ENCODE results near the gene MAP2K5. TPM values are rescaled to one million over a fixed set of nuclear protein-coding genes. Genes with fewer than 3 reads are reported as not detected.

Gene MAP2K5
- total and polyA plus RNA-seq, 4 donors: 3.8 to 6.4 (median 5.6) TPM

GRCh38 chr15:67744331-67745072 lies 202.0 kb downstream of the MAP2K5 start (continued):
- TF ChIP-seq CTCF (IDR thresholded peaks at IDR 0.05; ENCODE audit: low read depth, low read length, missing input control) (no peak), HNF4G (IDR thresholded peaks at IDR 0.05) (no peak), REST (IDR thresholded peaks at IDR 0.05) (no peak), SP1 (IDR thresholded peaks at IDR 0.05) (no peak)

- no peak overlapping the region for H3K4me3 ChIP-seq (ENCODE audit: low read depth in 1 of 3, low read length in 3 of 3)
- no peaks in the 10 kb centered on the region for H3K27me3 ChIP-seq (ENCODE audit: control insufficient read depth in 4 of 4, insufficient read depth in 4 of 4, low read length in 3 of 4)
- H3K36me3 ChIP-seq (ENCODE audit: control insufficient read depth in 4 of 4, insufficient read depth in 3 of 4, low read depth in 1 of 4, low read length in 3 of 4): peaks cover 0 to 1% (median 0%) of the 10 kb centered on the region in 4 donors
- no peaks in the 10 kb centered on the region for H3K9me3 ChIP-seq (ENCODE audit: control insufficient read depth in 4 of 4, low read length in 3 of 4)
- no peak overlapping the region for H3K27ac ChIP-seq (ENCODE audit: low read depth in 1 of 2, low read length in 2 of 2)
- H3K9ac ChIP-seq (ENCODE audit: low read depth in 1 of 2, low read length in 2 of 2): no peak overlapping the region
- TF ChIP-seq TAF1 (conservative IDR thresholded peaks at IDR 0.05) (no peak), ATF3 (IDR thresholded peaks at IDR 0.05) (peak; percentile 45), YY1 (IDR thresholded peaks at IDR 0.05) (no peak), HNF4A (conservative IDR thresholded peaks at IDR 0.05) (no peak)
- no peak for DNase-seq (ENCODE audit: low spot score)
- H3K4me1 ChIP-seq (ENCODE audit: control insufficient read depth in 4 of 4, insufficient read depth in 4 of 4, low read length in 3 of 4): peaks cover 0 to 8% (median 0%) of the 10 kb centered on the region in 4 donors
- WGBS: 88% methylated on average over 4 of the region's 4 CpGs
Measured at GRCh38 chr15:67745073-67746006, 202.8 kb downstream of the MAP2K5 start.

- DNase-seq (ENCODE audit: low spot score): no peak
- peaks cover 0 to 3% (median 0%) of the 10 kb centered on the region in 4 donors for H3K36me3 ChIP-seq (ENCODE audit: control insufficient read depth in 4 of 4, insufficient read depth in 3 of 4, low read depth in 1 of 4, low read length in 3 of 4)
- H3K4me3 ChIP-seq (ENCODE audit: low read depth in 1 of 3, low read length in 3 of 3): no peak overlapping the region
- 79% methylated on average over 1 of the region's 1 CpG for WGBS
- H3K27ac ChIP-seq (ENCODE audit: low read depth in 1 of 2, low read length in 2 of 2): no peak overlapping the region
- H3K9ac ChIP-seq (ENCODE audit: low read depth in 1 of 2, low read length in 2 of 2): no peak overlapping the region
- no peaks in the 10 kb centered on the region for H3K27me3 ChIP-seq (ENCODE audit: control insufficient read depth in 4 of 4, insufficient read depth in 4 of 4, low read length in 3 of 4)
- TF ChIP-seq GABPA (IDR thresholded peaks at IDR 0.05 in 1 of 2, conservative IDR thresholded peaks at IDR 0.05 in 1 of 2): no peak
- H3K9me3 ChIP-seq (ENCODE audit: control insufficient read depth in 4 of 4, low read length in 3 of 4): no peaks in the 10 kb centered on the region
- H3K4me1 ChIP-seq (ENCODE audit: control insufficient read depth in 4 of 4, insufficient read depth in 4 of 4, low read length in 3 of 4): peaks cover 0 to 8% (median 0%) of the 10 kb centered on the region in 4 donors
Measured at GRCh38 chr15:67746022-67746421, 203.5 kb downstream of the MAP2K5 start.

Data from liver (tissue), 9 donors.